ENCODE measurements around the gene CPEB1.

- TF ChIP-seq CTCF (IDR thresholded peaks at IDR 0.05; ENCODE audit: low read depth, low read length) (no peak), POLR2A (IDR thresholded peaks at IDR 0.05; ENCODE audit: extremely low read depth, insufficient read length) (no peak), MYC (IDR thresholded peaks at IDR 0.05; ENCODE audit: low read depth, low read length) (no peak)
- TF ChIP-seq, protein P1, sequence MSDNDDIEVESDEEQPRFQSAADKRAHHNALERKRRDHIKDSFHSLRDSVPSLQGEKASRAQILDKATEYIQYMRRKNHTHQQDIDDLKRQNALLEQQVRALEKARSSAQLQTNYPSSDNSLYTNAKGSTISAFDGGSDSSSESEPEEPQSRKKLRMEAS (IDR thresholded peaks at IDR 0.05; ENCODE audit: low read depth, low read length), result no peak
Observed at GRCh38 chr15:82554849-82555248, 92.3 kb downstream of the CPEB1 start.

Measured in NB4 (cell line).